Measurements from ENCODE around the gene CDCA5.

DNA sequence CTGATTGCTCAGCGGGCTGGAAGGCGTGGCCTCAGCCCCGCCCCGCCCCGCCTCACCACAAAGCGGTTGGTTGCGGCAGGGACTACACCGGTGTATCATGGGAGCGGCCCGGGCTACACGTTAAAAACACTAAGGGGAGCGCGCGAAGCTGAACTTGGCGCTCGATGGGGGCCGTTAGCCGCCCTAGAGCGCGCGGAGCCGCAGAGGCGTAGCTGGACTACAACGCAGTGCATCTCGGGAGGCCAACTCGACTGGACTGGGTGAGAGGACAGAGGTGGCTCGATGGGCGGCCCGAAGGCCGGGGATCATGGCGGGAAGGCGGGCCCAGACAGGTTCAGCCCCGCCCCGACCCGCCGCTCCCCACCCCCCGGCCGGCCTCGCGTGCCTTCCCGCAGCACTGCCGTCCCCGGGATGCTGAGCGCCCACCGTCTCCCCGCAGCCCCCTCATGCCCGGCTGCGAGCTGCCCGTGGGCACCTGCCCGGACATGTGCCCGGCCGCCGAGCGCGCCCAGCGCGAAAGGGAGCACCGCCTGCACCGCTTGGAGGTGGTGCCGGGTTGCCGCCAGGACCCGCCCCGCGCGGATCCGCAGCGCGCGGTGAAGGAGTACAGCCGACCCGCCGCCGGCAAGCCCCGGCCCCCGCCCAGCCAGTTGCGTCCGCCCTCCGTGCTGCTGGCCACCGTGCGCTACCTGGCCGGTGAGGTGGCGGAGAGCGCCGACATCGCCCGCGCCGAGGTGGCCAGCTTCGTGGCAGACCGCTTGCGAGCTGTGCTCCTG, 42.8 kb downstream of the CDCA5 start, which contains the start of gene SAC3D1:
- TF ChIP-seq SUZ12 (IDR thresholded peaks at IDR 0.05; ENCODE audit: extremely low read depth, insufficient read depth, insufficient read length) (no peak), YY1 (IDR thresholded peaks at IDR 0.05; ENCODE audit: insufficient read depth, insufficient read length) (no peak)

Measured in NT2/D1 (cell line).